ENCODE results near the gene CPNE7. TPM values are rescaled to one million over a fixed set of nuclear protein-coding genes. Genes with fewer than 3 reads are reported as not detected.
A peak's percentile ranks its signal among the peaks of the same experiment; 100 is the strongest.

CPNE7 gene
- total and polyA plus RNA-seq, 9 of the 15 experiments (the other 6 are each of a cell fraction or from before 2014, with no cell fraction given), result 0.30 to 73.4 (median 32.7) TPM

DNA sequence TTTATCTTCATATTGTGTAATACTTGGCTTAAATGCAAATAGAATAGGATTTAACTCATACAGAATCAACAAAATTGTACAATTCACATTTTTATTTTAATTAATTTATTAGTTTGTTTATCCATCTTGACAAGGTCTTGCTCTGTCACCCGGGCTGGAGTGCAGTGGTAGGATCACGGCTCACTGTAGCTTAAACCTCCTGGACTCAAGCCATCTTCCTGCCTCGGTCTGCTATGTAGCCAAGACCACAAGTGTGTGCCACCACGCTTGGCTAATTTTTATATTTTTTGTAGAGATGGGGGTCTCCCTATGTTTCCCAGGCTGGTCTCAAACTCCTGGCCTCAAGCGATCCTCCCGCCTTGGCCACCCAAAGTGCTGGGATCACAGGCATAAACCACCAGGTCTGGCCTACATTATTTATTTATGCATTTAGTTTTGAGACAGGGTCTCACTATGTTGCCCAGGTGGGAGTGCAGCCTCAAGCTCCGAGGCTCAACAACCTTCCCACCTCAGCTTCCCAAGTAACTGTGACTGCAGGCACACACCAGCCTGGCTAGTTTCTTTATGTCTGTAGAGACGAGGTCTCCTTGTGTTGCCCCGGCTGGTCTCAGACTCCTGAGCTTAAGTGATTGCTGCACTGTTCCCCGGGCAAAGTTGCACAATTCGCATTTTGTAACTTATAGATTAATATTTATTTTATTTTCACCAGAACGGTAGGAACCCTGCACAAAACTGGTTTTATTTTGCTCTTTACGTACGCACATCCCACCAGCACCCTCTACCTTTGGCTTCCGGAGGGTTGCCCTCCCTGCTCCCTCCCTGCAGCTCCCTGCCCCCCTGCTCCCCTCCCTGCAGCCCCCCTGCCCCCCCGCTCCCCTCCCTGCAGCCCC, 42.8 kb downstream of the CPNE7 start:
- WGBS (ENCODE audit: insufficient coverage, low coverage, missing lambda C conversion rate), result 6% methylated on average over 12 of the region's 16 CpGs
- ATAC-seq (no peak), FAIRE-seq (no peak), DNase-seq (ENCODE audit: extremely low read depth in 1 of 4, low spot score in 3 of 4) (no peak)
- no peak overlapping the region for H2AFZ ChIP-seq (ENCODE audit: low read depth, low read length)
- H3K9me1 ChIP-seq (ENCODE audit: control insufficient read depth, insufficient read depth, low read length), result no peaks in the 10 kb centered on the region
- H3K27me3 ChIP-seq (ENCODE audit: control insufficient read depth in 2 of 2, insufficient read depth in 2 of 2, low read length in 2 of 2), result peaks cover 16 to 33% of the 10 kb centered on the region in 2 experiments
- H3K79me2 ChIP-seq (ENCODE audit: control insufficient read depth, insufficient read depth, low read length), result no peaks in the 10 kb centered on the region
- intact Hi-C loops (cut with micrococcal nuclease), result no loop called here
- in situ Hi-C loops (cut with MboI), result no loop called here
- H3K4me1 ChIP-seq (replicated peaks in 1 of 2; ENCODE audit: control insufficient read depth in 2 of 2, insufficient read depth in 2 of 2, low read length in 2 of 2), result peaks cover 0 to 56% of the 10 kb centered on the region in 2 experiments; a peak in 2 of 5 replicates
- H3K9me3 ChIP-seq (replicated peaks; ENCODE audit: control insufficient read depth, insufficient read depth, low read depth, low read length), result no peaks in the 10 kb centered on the region
- ChIA-PET POLR2A (no interaction called here), CTCF (ENCODE audit: low intra/inter-chr PET ratio) (no interaction called here)
- H4K20me1 ChIP-seq (replicated peaks; ENCODE audit: control insufficient read depth, insufficient read depth, low read length), result no peaks in the 10 kb centered on the region
- H3K9ac ChIP-seq (ENCODE audit: insufficient read depth in 1 of 2, low read depth in 2 of 2, low read length in 2 of 2), result no peak overlapping the region
- H3K27ac ChIP-seq (ENCODE audit: extremely low read depth, low read depth, low read length), result no peak overlapping the region
- H3K4me3 ChIP-seq, result no peak overlapping the region
- no peaks in the 10 kb centered on the region for H3K36me3 ChIP-seq (ENCODE audit: control insufficient read depth, insufficient read depth, low read length)
- no TSS peak for BruUV-seq (replicated peaks)
- H3K4me2 ChIP-seq (ENCODE audit: insufficient read depth, low read length), result no peak overlapping the region
- TF ChIP-seq TSC22D4 (tag; IDR thresholded peaks at IDR 0.05), result no peak
- TF ChIP-seq REST (IDR thresholded peaks at IDR 0.05; ENCODE audit: borderline replicate concordance), result no peak
- no peak for TF ChIP-seq REST (CRISPR knock-in tag; IDR thresholded peaks at IDR 0.05; ENCODE audit: low read depth)
- TF ChIP-seq NR1H2 (CRISPR knock-in tag; IDR thresholded peaks at IDR 0.05), result no peak
- no peak for TF ChIP-seq CBFA2T2 (conservative IDR thresholded peaks at IDR 0.05)
- TF ChIP-seq, protein P1, sequence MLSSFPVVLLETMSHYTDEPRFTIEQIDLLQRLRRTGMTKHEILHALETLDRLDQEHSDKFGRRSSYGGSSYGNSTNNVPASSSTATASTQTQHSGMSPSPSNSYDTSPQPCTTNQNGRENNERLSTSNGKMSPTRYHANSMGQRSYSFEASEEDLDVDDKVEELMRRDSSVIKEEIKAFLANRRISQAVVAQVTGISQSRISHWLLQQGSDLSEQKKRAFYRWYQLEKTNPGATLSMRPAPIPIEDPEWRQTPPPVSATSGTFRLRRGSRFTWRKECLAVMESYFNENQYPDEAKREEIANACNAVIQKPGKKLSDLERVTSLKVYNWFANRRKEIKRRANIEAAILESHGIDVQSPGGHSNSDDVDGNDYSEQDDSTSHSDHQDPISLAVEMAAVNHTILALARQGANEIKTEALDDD (IDR thresholded peaks at IDR 0.05), result no peak
- TF ChIP-seq TARDBP (IDR thresholded peaks at IDR 0.05), result no peak
- no peak for TF ChIP-seq POLR2H (tag; IDR thresholded peaks at IDR 0.05; ENCODE audit: low read depth)
- TF ChIP-seq ZNF121 (CRISPR knock-in tag; conservative IDR thresholded peaks at IDR 0.05), result peak; percentile 90
- no peak for TF ChIP-seq MTA3 (IDR thresholded peaks at IDR 0.05; ENCODE audit: borderline replicate concordance)
- TF ChIP-seq POLR3A (IDR thresholded peaks at IDR 0.05; ENCODE audit: borderline replicate concordance, extremely low read depth, insufficient read depth, insufficient read length), result no peak
- no peak for TF ChIP-seq ZNF76 (CRISPR knock-in tag; IDR thresholded peaks at IDR 0.05; ENCODE audit: borderline replicate concordance)
- no peak for TF ChIP-seq ZNF24 (IDR thresholded peaks at IDR 0.05)
- TF ChIP-seq ZKSCAN8 (CRISPR knock-in tag; IDR thresholded peaks at IDR 0.05), result no peak
- TF ChIP-seq SMAD2 (IDR thresholded peaks at IDR 0.05; ENCODE audit: low read depth, low read length), result no peak

Measured in K562 (cell line).